RCC 7860 (cell line): ENCODE measurements around the gene HMG20B.
"Not testable (repeated sequence)": the region's sequence is repeated elsewhere in the genome, so short reads cannot be mapped to it uniquely, and the experiment has no call there.

Experiments used
- DNase-seq: peaks from one replicate; pipeline ENCODE4 v3.0.0-alpha.2; 2015; ENCODE audit warnings: low spot score
- FAIRE-seq: peaks from 2 replicates; lab custom pipeline; 2012; peaks lifted over from hg19 to GRCh38; lab: Jason Lieb, UNC

The HMG20B gene

DNA sequence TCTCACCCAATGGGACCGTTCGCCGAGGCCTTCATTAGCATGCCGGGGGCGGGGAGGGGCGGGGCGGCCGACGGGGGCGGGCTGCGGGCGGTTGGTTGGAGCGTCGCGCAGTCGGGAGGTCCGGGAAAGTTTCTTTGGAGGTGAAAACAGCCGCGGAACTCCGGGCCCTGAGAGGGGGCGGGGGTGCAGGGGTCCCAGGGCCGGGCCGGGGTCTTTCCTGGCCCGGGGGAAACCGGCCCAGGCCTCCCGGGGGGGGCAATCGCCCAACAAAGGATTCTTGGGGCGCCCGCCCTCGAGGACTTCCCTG is at the start of gene HMG20B:
Gene HMG20B, plus strand, starts transcription at position 90 of the 307 bp plus-strand sequence. CDS start 366 bp downstream, outside the sequence.
- FAIRE-seq (no peak), DNase-seq (no peak)

DNA sequence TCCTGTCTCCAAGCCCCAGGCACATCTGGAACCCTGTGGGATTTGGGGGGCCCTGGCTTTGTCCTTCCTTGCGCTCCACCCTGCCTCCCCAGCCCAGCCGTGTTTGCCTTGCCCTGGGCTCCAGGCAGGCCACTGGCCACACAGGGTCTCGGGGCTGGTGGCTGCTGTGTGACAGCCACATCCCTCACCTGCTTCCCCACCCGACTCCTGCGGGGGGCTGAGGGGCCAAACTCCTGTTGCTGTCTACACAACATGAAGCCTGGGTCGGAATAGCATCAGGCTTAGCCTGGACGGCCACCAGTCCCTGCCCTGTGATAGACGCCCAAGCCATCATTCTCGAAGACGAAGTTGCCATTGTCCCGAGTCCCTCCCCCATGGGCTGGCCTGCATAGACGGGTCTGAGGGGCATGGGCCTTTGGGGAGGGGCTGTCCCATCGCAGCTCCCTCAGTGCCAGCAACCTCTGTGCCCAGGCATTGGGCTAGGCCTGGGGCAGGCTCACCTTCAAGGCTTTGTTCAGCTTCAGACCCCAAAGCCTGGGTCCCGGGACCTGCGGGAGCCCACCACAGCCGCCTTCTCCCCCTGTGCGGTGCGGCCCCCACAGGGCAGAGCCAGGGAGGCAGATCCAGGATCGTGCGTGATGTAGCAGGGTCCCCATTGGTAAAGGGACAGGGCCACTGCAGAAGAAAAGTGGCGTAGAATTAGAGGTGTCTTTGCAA is 49.2 kb upstream of the HMG20B start:
- FAIRE-seq (no peak), DNase-seq (no peak)

DNA sequence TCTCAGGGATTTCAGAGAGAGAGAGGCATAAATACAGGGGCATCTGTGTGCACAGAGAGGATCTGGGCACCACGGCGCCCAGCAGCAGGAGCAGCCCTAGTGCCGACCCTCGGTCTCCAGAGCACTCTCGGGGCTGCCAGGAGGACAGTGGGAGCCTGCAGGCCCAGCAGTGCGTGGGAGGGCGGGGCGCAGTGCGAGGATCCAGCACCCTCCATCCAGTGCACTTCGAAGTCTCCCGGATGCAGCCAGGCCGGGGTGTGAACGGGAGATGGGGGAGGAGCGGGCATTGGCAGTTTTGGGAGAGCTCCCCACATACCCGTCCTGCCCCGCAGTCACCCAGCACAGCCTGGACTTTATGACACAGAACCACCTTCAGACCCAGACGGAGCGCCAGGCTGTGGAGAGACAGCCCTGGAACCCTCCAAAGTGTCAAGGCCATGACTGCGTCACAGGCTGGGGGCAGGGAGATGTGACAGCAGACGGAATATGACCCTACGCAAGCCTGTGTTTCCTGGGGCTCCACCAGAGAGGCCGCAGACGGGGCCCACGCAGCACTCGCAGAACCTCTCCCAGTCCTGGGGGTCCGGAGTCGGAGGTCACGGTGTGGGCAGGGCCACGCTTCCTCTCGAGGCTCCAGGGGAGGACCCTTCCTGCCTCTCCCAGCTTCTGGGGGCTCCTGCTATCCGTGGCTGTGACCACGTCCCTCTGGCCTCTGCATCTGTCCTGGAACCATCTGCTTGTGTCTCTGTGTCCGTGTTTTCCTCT is 48.5 kb upstream of the HMG20B start:
- no peak for DNase-seq
- no peak for FAIRE-seq

DNA sequence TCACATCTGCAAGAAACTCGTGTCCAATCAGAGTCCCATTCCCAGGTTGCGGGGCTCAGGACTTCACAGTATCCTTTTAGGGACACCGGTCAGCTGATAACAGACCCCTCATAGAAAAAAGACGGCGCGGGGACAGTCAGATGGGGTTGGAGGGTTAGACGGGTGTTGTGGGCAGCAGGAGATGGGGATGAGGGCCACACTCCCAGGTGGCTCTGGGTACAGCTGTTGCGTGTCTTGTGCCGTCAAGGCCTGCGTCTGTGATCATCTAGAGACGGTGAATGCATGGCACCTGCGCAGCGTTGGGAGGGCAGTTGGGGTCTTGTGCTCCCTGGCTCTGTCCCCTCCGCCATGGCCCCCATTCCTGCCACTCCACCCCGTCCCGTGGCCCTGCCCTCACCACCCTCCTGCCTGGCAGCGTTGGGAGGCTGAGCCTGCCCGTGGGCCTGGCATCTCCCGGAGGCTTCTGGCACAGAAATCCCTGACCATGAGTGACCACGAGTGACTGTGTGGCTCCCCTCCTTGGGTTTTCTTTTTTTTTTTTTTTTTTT is 47.8 kb upstream of the HMG20B start:
- no peak for FAIRE-seq

DNA sequence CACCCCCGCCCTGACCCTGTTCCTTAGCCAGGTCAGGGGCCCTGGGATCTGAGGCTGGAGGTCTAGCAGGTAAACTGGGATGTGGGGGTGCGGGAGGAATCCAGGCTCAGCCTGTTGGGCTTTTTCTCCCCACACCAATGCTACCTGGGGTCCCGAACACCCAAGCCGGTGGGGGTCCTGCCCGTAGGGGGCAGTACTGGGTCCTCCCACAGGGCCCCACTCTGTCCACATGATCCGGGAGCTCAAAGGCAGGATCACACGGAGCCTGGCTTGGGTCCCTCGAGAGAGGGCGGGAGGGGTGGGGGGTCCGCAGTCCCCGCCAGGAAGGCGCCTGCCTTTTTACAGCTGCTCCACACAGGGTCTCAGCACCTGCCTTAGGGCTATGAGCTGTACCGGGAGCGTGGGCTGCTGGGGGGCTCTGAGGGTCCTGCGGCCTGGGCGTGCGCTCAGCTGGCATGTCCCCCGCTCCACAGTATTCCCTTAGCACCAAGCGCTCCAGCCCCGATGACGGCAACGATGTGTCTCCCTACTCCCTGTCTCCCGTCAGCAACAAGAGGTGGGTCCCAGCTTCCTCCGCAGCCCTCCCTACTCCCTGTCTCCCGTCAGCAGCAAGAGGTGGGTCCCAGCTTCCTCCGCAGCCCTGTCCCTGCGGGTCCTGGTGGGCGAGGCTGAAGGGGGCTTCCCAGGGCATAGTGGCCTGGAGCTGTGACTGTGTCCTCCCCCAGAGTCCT is 46.1 kb upstream of the HMG20B start:
- FAIRE-seq (no peak), DNase-seq (no peak)

More for the DNA sequence above, 47.8 kb upstream of the HMG20B start:
- DNase-seq = no peak

DNA sequence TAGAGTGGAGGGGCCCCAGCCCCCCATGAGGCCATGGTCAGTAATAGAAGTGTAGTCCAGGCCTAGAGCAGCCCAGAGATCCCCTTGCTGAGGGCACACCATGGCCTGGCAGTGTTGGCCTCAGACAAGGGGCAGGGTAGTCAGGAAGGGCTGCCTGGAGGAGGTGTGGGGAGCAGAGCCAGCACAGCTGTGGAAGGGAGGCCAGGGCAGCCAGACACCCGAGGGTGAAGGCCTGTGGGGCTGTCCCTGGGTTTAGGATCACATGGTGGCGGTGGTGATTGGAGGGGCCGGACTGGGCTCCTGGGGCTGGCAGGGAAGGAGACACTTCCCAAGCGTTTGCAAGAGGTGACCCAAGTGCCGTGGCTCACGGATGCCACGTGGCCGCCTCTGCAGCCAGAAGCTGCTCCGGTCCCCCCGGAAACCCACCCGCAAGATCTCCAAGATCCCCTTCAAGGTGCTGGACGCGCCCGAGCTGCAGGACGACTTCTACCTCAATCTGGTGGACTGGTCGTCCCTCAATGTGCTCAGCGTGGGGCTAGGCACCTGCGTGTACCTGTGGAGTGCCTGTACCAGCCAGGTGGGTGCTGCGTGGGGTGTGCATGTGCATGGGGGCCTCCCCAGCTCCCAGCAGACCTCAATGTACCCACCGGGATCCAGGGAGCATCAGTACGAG is 45.4 kb upstream of the HMG20B start:
- FAIRE-seq = no peak
- no peak for DNase-seq

DNA sequence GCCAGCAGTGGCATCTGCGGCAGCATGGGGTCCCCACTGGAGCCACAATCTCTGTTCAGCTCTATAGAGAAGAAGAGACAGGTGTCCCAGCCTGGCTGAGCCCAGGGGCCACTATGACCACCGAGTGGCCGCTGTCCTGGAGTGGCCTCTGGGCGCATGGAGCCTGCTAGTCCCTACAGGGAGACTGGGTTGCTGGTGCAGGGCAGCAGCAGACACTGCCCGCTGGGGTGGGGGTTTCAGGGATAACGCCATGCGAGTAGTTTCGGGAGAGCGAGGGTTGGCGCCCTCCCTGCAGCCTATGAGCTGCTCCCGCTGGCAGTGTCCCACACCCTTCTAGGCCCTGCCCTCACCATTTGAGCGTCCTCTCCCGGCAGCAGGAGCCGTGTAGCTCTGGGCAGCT is 44.7 kb upstream of the HMG20B start:
- FAIRE-seq = no peak
- no peak for DNase-seq

DNA sequence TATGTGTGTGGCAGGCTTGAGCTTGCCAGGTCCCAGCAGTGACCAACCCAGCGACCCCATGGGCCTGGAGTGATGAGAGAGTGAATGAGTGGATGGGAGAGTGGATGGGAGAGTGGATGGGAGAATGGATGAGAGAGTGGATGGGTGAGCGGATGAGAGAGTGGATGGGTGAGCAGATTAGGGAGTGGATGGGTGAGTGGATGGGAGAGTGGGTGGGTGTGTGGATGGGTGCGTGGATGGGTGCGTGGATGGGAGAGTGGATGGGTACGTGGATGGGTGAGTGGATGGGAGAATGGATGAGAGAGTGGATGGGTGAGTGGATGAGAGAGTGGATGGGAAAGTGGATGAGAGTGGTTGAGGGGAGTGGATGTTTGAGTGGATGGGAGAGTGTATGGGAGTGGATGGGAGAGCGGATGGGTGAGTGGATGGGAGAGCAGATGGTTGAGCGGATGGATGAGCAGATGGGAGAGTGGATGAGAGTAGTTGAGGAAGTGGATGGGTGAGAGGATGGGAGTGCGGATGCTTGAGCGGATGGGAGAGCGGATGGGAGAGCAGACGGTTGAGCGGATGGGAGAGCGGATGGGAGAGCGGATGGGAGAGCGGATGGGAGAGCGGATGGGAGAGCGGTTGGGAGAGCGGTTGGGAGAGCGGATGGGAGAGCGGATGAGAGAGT is 44.1 kb upstream of the HMG20B start:
- FAIRE-seq = no peak
- DNase-seq = no peak

DNA sequence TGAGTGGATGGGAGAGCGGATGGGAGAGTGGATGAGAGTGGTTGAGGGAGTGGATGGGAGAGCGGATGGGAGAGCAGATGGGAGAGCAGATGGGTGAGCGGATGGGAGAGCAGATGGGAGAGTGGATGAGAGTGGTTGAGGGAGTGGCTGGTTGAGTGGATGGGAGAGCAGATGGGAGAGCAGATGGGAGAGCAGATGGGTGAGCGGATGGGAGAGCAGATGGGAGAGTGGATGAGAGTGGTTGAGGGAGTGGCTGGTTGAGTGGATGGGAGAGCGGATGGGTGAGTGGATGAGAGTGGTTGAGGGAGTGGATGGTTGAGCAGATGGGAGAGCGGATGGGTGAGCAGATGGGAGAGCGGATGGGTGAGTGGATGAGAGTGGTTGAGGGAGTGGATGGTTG is 43.4 kb upstream of the HMG20B start:
- DNase-seq, FAIRE-seq: not testable (repeated sequence)

DNA sequence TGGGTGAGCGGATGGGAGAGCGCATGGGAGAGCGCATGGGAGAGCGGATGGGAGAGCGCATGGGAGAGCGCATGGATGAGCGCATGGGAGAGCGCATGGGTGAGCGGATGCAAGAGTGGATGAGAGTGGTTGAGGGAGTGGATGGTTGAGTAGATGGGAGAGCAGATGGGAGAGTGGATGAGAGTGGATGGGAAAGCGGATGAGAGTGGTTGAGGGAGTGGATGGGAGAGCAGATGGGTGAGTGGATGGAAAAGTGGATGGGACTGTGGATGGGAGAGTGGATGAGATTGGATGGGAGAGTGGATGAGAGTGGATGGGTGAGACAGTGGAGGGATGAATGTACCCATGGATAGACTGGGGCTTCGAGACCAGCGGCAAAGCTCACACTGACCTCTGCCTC is 42.4 kb upstream of the HMG20B start:
- no peak for DNase-seq
- FAIRE-seq = no peak

DNA sequence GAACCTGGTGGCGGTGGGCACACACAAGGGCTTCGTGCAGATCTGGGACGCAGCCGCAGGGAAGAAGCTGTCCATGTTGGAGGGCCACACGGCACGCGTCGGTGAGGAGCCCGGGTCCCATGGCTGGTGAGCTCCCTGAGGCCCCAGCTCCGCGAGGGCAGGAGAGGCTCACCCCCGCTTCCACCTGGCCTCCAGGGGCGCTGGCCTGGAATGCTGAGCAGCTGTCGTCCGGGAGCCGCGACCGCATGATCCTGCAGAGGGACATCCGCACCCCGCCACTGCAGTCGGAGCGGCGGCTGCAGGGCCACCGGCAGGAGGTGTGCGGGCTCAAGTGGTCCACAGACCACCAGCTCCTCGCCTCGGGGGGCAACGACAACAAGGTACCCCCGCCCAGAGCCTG is 41.0 kb upstream of the HMG20B start:
- DNase-seq (no peak), FAIRE-seq (no peak)

DNA sequence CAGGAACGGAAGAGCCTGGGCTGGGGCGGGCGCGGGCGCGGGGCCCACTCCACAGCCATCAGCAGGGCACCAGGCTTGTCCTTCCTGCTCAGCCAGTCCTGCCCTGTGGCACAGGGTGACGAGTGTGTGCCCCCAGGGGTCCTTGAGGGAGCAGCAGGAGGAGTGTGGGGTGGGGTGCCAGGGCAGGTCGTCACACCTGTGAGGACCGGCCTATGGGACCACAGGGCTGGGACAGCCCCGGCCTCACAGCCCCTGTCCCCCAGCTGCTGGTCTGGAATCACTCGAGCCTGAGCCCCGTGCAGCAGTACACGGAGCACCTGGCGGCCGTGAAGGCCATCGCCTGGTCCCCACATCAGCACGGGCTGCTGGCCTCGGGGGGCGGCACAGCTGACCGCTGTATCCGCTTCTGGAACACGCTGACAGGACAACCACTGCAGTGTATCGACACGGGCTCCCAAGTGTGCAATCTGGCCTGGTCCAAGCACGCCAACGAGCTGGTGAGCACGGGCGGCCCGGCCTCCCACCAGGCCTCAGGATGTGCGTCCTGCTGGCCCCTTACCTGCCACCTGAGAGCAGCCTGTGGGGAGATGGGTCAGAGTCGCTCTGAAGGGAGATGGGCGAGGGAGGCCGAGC is 40.5 kb upstream of the HMG20B start:
- FAIRE-seq (no peak), DNase-seq (no peak)

DNA sequence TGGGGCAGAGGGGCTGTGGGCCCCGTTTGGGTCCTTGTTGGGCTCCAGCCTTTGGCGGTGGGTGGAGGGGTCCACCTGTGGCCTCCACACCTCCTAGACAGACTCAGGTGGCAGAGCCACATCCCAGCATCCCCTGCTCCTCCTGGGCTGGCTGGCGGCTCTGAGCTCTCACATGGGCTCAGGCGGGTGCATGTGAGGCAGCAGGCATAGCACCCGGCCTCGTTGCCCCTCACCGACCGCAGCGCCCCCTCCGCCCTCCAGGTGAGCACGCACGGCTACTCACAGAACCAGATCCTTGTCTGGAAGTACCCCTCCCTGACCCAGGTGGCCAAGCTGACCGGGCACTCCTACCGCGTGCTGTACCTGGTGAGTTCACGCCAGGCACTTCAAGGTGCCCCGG is 39.7 kb upstream of the HMG20B start:
- DNase-seq (no peak), FAIRE-seq (no peak)

DNA sequence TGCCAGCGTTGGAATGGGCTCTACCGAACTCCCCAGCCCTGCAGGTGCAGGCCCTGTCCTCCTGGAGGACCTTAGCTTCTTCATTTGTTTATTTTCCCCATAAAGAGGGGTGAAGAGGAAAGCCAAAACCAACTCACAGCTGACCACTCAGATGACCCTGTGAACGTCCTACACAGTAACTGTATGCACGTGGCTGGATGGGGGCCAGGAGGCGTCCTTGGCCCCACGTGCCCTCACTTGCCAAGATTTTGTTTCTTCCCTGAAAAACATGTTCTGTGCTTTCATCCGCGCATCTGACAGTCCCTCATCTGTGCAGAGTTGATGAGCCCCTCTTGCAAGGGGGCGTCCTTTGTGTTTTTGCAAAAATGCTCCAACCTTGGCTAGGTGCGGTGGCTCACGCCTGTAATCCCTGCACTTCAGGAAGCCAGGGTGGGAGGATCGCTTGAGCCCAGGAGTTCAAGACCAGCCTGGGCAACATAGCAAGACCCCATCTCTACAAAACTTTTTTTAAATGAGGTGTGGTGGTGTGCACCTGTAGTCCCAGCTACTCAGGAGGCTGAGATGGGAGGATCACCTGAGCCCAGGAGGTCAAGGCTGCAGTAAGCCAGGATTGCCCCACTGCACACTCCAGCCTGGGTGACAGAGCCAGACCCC is 39.1 kb upstream of the HMG20B start:
- FAIRE-seq (no peak), DNase-seq (no peak)

DNA sequence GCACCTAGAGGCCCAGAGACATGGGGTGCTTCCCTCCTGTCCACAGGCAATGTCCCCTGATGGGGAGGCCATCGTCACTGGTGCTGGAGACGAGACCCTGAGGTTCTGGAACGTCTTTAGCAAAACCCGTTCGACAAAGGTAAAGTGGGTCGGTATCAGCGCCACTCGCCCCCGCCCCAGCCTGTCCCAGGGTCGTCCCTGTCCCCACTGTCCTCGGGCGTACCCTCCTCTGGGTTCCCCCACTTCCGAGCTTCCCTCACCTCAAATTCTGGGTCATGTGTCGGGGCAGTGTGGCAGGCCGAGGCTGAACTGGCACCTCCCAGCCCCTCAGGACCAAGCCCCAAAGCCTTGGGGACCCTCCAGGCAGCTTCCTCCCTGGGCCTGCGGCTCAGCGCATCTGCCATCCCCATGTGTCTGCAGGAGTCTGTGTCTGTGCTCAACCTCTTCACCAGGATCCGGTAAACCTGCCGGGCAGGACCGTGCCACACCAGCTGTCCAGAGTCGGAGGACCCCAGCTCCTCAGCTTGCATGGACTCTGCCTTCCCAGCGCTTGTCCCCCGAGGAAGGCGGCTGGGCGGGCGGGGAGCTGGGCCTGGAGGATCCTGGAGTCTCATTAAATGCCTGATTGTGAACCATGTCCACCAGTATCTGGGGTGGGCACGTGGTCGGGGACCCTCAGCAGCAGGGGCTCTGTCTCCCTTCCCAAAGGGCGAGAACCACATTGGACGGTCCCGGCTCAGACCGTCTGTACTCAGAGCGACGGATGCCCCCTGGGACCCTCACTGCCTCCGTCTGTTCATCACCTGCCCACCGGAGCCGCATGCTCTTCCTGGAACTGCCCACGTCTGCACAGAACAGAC is 38.1 kb upstream of the HMG20B start:
- DNase-seq (no peak), FAIRE-seq (no peak)

DNA sequence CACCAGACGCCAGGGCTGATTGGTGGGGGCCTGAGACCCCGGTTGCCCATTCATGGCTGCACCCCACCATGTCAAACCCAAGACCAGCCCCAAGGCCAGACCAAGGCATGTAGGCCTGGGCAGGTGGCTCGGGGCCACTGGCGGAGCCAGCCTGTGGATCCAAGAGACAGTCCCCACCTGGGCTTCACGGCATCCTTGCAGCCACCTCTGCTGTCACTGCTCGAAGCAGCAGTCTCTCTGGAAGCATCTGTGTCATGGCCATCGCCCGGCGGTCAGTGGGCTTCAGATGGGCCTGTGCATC is 37.6 kb upstream of the HMG20B start:
- DNase-seq = no peak
- FAIRE-seq = no peak

DNA sequence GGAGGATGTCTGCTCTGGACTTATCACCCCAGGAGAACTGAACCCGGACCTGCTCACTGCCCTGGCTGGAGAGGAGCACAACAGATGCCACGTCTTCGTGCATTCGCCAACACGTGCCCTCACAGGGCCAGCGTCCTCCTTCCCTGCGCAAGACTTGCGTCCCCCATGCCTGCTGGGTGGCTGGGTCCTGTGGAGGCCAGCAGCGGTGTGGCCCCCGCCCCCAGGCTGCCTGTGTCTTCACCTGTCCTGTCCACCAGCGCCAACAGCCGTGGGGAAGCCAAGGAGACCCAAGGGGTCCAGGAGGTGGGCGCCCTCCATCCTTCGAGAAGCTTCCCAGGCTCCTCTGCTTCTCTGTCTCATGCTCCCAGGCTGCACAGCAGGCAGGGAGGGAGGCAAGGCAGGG is 37.2 kb upstream of the HMG20B start:
- no peak for FAIRE-seq
- DNase-seq = no peak

DNA sequence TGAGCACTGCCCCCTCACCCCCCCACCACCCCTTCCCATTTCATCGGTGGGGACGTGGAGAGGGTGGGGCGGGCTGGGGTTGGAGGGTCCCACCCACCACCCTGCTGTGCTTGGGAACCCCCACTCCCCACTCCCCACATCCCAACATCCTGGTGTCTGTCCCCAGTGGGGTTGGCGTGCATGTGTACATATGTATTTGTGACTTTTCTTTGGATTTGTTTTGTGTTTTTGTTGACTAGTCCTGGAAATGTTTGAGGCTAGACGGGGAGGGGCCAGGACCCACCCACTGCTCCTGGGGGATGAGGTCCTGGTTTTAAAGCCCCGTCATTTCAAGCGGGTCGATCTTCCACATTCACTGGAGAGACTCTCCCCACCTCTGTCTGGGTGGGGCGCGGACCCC is 36.8 kb upstream of the HMG20B start:
- FAIRE-seq = no peak

More for the DNA sequence above, 36.8 kb upstream of the HMG20B start:
- DNase-seq = no peak
